ENCODE data around the gene P2RX6.

P2RX6 gene

GRCh38 chr22:20977516-20978170 is 37.3 kb upstream of the P2RX6 start:
- TF ChIP-seq POLR2AphosphoS5 (IDR thresholded peaks at IDR 0.05; ENCODE audit: low read depth, low read length) (no peak), SIN3A (IDR thresholded peaks at IDR 0.05; ENCODE audit: borderline replicate concordance, insufficient read depth, low read length) (no peak), TAF1 (IDR thresholded peaks at IDR 0.05; ENCODE audit: borderline replicate concordance, insufficient read depth, low read length) (no peak), FOXP2 (optimal IDR thresholded peaks at IDR 0.05; ENCODE audit: borderline replicate concordance, extremely low read depth, extremely low read length, insufficient read depth) (no peak), REST (IDR thresholded peaks at IDR 0.05; ENCODE audit: insufficient read depth in 1 of 2, low read depth in 2 of 2, low read length in 2 of 2) (no peak)

- TF ChIP-seq POLR2AphosphoS5 (IDR thresholded peaks at IDR 0.05; ENCODE audit: low read depth, low read length), result no peak
- no peak for TF ChIP-seq FOXP2 (optimal IDR thresholded peaks at IDR 0.05; ENCODE audit: borderline replicate concordance, extremely low read depth, extremely low read length, insufficient read depth)
- TF ChIP-seq REST (IDR thresholded peaks at IDR 0.05; ENCODE audit: insufficient read depth in 1 of 2, low read depth in 2 of 2, low read length in 2 of 2), result no peak
- TF ChIP-seq TAF1 (IDR thresholded peaks at IDR 0.05; ENCODE audit: borderline replicate concordance, insufficient read depth, low read length), result no peak
- no peak for TF ChIP-seq SIN3A (IDR thresholded peaks at IDR 0.05; ENCODE audit: borderline replicate concordance, insufficient read depth, low read length)
Observed at GRCh38 chr22:20978419-20978818, 36.5 kb upstream of the P2RX6 start.

- TF ChIP-seq FOXP2 (optimal IDR thresholded peaks at IDR 0.05; ENCODE audit: borderline replicate concordance, extremely low read depth, extremely low read length, insufficient read depth) (no peak), POLR2AphosphoS5 (IDR thresholded peaks at IDR 0.05; ENCODE audit: low read depth, low read length) (no peak), REST (IDR thresholded peaks at IDR 0.05; ENCODE audit: insufficient read depth in 1 of 2, low read depth in 2 of 2, low read length in 2 of 2) (no peak), SIN3A (IDR thresholded peaks at IDR 0.05; ENCODE audit: borderline replicate concordance, insufficient read depth, low read length) (no peak), TAF1 (IDR thresholded peaks at IDR 0.05; ENCODE audit: borderline replicate concordance, insufficient read depth, low read length) (no peak)
Observed at GRCh38 chr22:20979243-20979809, 35.6 kb upstream of the P2RX6 start.

GRCh38 chr22:20979940-20980453 is 35.0 kb upstream of the P2RX6 start:
- TF ChIP-seq REST (IDR thresholded peaks at IDR 0.05; ENCODE audit: insufficient read depth in 1 of 2, low read depth in 2 of 2, low read length in 2 of 2), result no peak
- TF ChIP-seq TAF1 (IDR thresholded peaks at IDR 0.05; ENCODE audit: borderline replicate concordance, insufficient read depth, low read length), result no peak
